Ovary (tissue), 3 donors: ENCODE data around the gene RRP7A.
"Not testable (repeated sequence)": the region's sequence is repeated elsewhere in the genome, so short reads cannot be mapped to it uniquely, and the experiment has no call there.

ENCODE experiments used
- CTCF ChIP-seq, 3 donors: fragments of 450-650 bp in 2 of 3; fragments of 200-600 bp in 1 of 3; IDR thresholded peaks; one replicate each; pipeline versions ENCODE4 v1.5.1 to v1.8.0; 2016 to 2022; ENCODE audit warnings: antibody characterized with exemption in 3 of 3, mild to moderate bottlenecking in 1 of 3
- EP300 ChIP-seq: sonication (generic); formaldehyde crosslinking; IDR thresholded peaks from one replicate; pipeline ENCODE4 v1.6.1; 2017; ENCODE audit warnings: antibody characterized with exemption
- POLR2A ChIP-seq: fragments of 450-650 bp; IDR thresholded peaks from one replicate; pipeline ENCODE4 v1.6.1; 2017; ENCODE audit warnings: antibody characterized with exemption, mild to moderate bottlenecking, moderate library complexity
- donor health status: DM: no; HTN: no; CAD: no.

GRCh38 chr22:42517103-42517502 is 2.5 kb downstream of the RRP7A start:
- not testable (repeated sequence) for TF ChIP-seq CTCF (IDR thresholded peaks at IDR 0.05); POLR2A; EP300
